Keratinocyte (primary cell): ENCODE results near the gene QRICH1. TPM values are rescaled to one million over a fixed set of nuclear protein-coding genes. Genes with fewer than 3 reads are reported as not detected.

Experiments
- DNase-seq: peaks from one replicate; pipeline ENCODE4 v3.0.0-alpha.2; 2011; ENCODE audit warnings: low read depth, missing footprints, low spot score
- FAIRE-seq: peaks from 2 replicates; lab custom pipeline; 2011; peaks lifted over from hg19 to GRCh38; lab: Jason Lieb, UNC
- H2AFZ ChIP-seq: 2 replicates; pipeline ENCODE4 v1.6.0; 2012; ENCODE audit warnings: low read length, control low read depth, inconsistent platforms; ENCODE audit not compliant: control insufficient read depth
- H3K27ac ChIP-seq: 2 replicates; pipeline ENCODE4 v1.5.1; 2011; ENCODE audit warnings: low read length; ENCODE audit not compliant: control insufficient read depth, insufficient read depth
- H3K27me3 ChIP-seq: 3 replicates; pipeline ENCODE4 v1.6.0; 2011; ENCODE audit warnings: low read length; ENCODE audit not compliant: control insufficient read depth, insufficient read depth; ENCODE audit errors: extremely low read depth
- H3K36me3 ChIP-seq, 2 experiments: 2 replicates in 1 of 2; 3 replicates in 1 of 2; pipeline ENCODE4 v1.5.1; 2011; ENCODE audit warnings: low read length in 2 of 2, mild to moderate bottlenecking in 1 of 2; ENCODE audit not compliant: control insufficient read depth in 2 of 2, insufficient read depth in 2 of 2; ENCODE audit errors: extremely low read depth in 1 of 2
- H3K4me1 ChIP-seq: 3 replicates; pipeline ENCODE4 v1.5.1; 2011; ENCODE audit warnings: low read length; ENCODE audit not compliant: control insufficient read depth, insufficient read depth; ENCODE audit errors: extremely low read depth
- H3K4me2 ChIP-seq: 3 replicates; pipeline ENCODE4 v1.6.0; 2011; ENCODE audit warnings: low read depth, low read length; ENCODE audit not compliant: control insufficient read depth, insufficient read depth; ENCODE audit errors: extremely low read depth
- H3K4me3 ChIP-seq, 3 experiments: fragments of 200-600 bp in 1 of 3; sonication (generic) in 1 of 3; 2 replicates in 2 of 3; 3 replicates in 1 of 3; pipeline ENCODE4 v1.5.1; 2011 to 2016; ENCODE audit warnings: low read length in 3 of 3, mild to moderate bottlenecking in 3 of 3, control low read depth in 2 of 3, inconsistent platforms in 1 of 3, low read depth in 1 of 3, mixed read lengths in 1 of 3, mixed run types in 1 of 3, moderate library complexity in 1 of 3; ENCODE audit not compliant: control insufficient read depth in 2 of 3, insufficient read depth in 2 of 3; ENCODE audit errors: extremely low read depth in 1 of 3
- H3K79me2 ChIP-seq: 2 replicates; pipeline ENCODE4 v1.6.0; 2012; ENCODE audit warnings: low read length; ENCODE audit not compliant: control insufficient read depth, insufficient read depth
- H3K9ac ChIP-seq: 3 replicates; pipeline ENCODE4 v1.6.0; 2011; ENCODE audit warnings: low read length; ENCODE audit not compliant: control insufficient read depth, insufficient read depth; ENCODE audit errors: extremely low read depth
- H3K9me1 ChIP-seq: 3 replicates; pipeline ENCODE4 v1.6.0; 2011; ENCODE audit warnings: low read length; ENCODE audit not compliant: control insufficient read depth, insufficient read depth; ENCODE audit errors: extremely low read depth
- H3K9me3 ChIP-seq: 2 replicates; pipeline ENCODE4 v1.5.1; 2012; ENCODE audit warnings: low read depth, low read length; ENCODE audit not compliant: control insufficient read depth
- H4K20me1 ChIP-seq: 3 replicates; pipeline ENCODE4 v1.6.0; 2011; ENCODE audit warnings: low read length; ENCODE audit not compliant: control insufficient read depth, insufficient read depth; ENCODE audit errors: extremely low read depth
- CTCF ChIP-seq, 3 experiments: IDR thresholded peaks in 1 of 3; conservative IDR thresholded peaks in 1 of 3; optimal IDR thresholded peaks in 1 of 3; 2 replicates in 2 of 3; 3 replicates in 1 of 3; pipeline versions ENCODE3 to v1.5.1; 2011; ENCODE audit warnings: low read length in 3 of 3, mild to moderate bottlenecking in 3 of 3, moderate library complexity in 2 of 3, control low read depth in 1 of 3, inconsistent platforms in 1 of 3; ENCODE audit not compliant: insufficient read depth in 2 of 3; ENCODE audit errors: extremely low read depth in 1 of 3
- EZH2 ChIP-seq: IDR thresholded peaks from one replicate; pipeline ENCODE4 v1.6.1; 2012; ENCODE audit warnings: inconsistent platforms, mild to moderate bottlenecking, low read length, moderate library complexity
- dilution Hi-C: fragments of 300-500 bp; cut with MboI; formaldehyde crosslinking; loops from one replicate; pipeline ENCODE4 v1.7.0; 2020; ENCODE audit warnings: low sequenced_read_pairs; ENCODE audit not compliant: extremely low pct_ligation_motif_present
- polyA plus RNA-seq, 5 experiments: library from polyadenylated mRNA; depleted of rRNA in 3 of 5; stranded (reverse) in 3 of 5; stranded (forward) in 1 of 5; unstranded in 1 of 5; fragments of >200 nt; gene quantifications; 1 replicate in 1 of 5; 2 replicates in 3 of 5; 3 replicates in 1 of 5; pipeline versions ENCODE4 v1.2.1 to v1.2.3, GENCODE V29; 2011 to 2012; ENCODE audit warnings: missing spikeins in 2 of 5, low read depth in 1 of 5, low replicate concordance in 1 of 5

The QRICH1 gene
- polyA plus RNA-seq, 1 donor (not counting 4 experiments of a cell fraction or from before 2014, with no cell fraction given) = 60.4 TPM

- H3K9ac ChIP-seq = peak overlapping the region; percentile 78
- no peaks in the 10 kb centered on the region for H3K27me3 ChIP-seq
- H2AFZ ChIP-seq = peak overlapping the region; percentile 79
- peaks cover 37% of the 10 kb centered on the region for H3K79me2 ChIP-seq
- peak overlapping the region; percentile 99 for H3K4me2 ChIP-seq
- peak overlapping the region; percentile 14 for H3K27ac ChIP-seq
- H3K4me1 ChIP-seq = peaks cover 32% of the 10 kb centered on the region
- peaks cover 15 to 41% of the 10 kb centered on the region in 2 experiments for H3K36me3 ChIP-seq
- no peaks in the 10 kb centered on the region for H3K9me3 ChIP-seq
- dilution Hi-C loops = no loop called here
- no peak for TF ChIP-seq CTCF (optimal IDR thresholded peaks at IDR 0.05 in 1 of 3, IDR thresholded peaks at IDR 0.05 in 1 of 3, conservative IDR thresholded peaks at IDR 0.05 in 1 of 3; ENCODE audit: extremely low read depth in 1 of 3, insufficient read depth in 2 of 3, low read length in 3 of 3)
- no peak for TF ChIP-seq EZH2
- peaks cover 24% of the 10 kb centered on the region for H4K20me1 ChIP-seq
- H3K4me3 ChIP-seq = peak overlapping the region; percentile 53 to 86 (median 82)
- no peak for FAIRE-seq
- DNase-seq = no peak
- H3K9me1 ChIP-seq = peaks cover 8% of the 10 kb centered on the region
Measured at GRCh38 chr3:49017229-49017970, 76.5 kb downstream of the QRICH1 start.

- H3K9me1 ChIP-seq = peaks cover 8% of the 10 kb centered on the region
- H3K79me2 ChIP-seq = peaks cover 43% of the 10 kb centered on the region
- no peak overlapping the region for H3K4me2 ChIP-seq
- DNase-seq (no peak), FAIRE-seq (no peak)
- dilution Hi-C loops = no loop called here
- peaks cover 32% of the 10 kb centered on the region for H3K4me1 ChIP-seq
- H3K36me3 ChIP-seq = peaks cover 15 to 48% of the 10 kb centered on the region in 2 experiments
- H3K4me3 ChIP-seq = no peak overlapping the region
- no peak overlapping the region for H3K27ac ChIP-seq
- peaks cover 27% of the 10 kb centered on the region for H4K20me1 ChIP-seq
- no peaks in the 10 kb centered on the region for H3K27me3 ChIP-seq
- no peak overlapping the region for H3K9ac ChIP-seq
- TF ChIP-seq CTCF (optimal IDR thresholded peaks at IDR 0.05 in 1 of 3, IDR thresholded peaks at IDR 0.05 in 1 of 3, conservative IDR thresholded peaks at IDR 0.05 in 1 of 3; ENCODE audit: extremely low read depth in 1 of 3, insufficient read depth in 2 of 3, low read length in 3 of 3) = no peak
- TF ChIP-seq EZH2 = no peak
- H3K9me3 ChIP-seq = no peaks in the 10 kb centered on the region
- H2AFZ ChIP-seq = no peak overlapping the region
Measured at GRCh38 chr3:49016414-49017228, 77.2 kb downstream of the QRICH1 start.
